HCT116 (cell line): ENCODE results near the gene ID1. TPM values are rescaled to one million over a fixed set of nuclear protein-coding genes. Genes with fewer than 3 reads are reported as not detected.

Experiments used
- ATAC-seq: fragments of 200-7000 bp; cut with Tn5 transposase; 2 replicates; pipeline ENCODE4 v1.9.1; 2020; ENCODE audit warnings: mild to moderate bottlenecking, moderate library complexity
- BruUV-seq: library from RNA; stranded (reverse); fragments of 400-500 nt; replicated peaks from 2 replicates; lab custom pipeline; 2021; lab: Mats Ljungman, UMichigan
- CTCF ChIA-PET: fragments of 300-600 bp; sonication (Branson Sonifier 250); formaldehyde crosslinking; loops from one replicate; lab custom pipeline; 2021; ENCODE audit warnings: antibody characterized with exemption; lab: Charles Lee
- POLR2A ChIA-PET: fragments of 300-600, 350-600 bp; sonication (Branson Sonifier 250); formaldehyde crosslinking; loops from one replicate; lab custom pipeline; 2021; ENCODE audit warnings: antibody characterized with exemption; lab: Charles Lee
- RAD21 ChIA-PET, 2 experiments: fragments of 300-600 bp; sonication (Branson Sonifier 250); formaldehyde crosslinking; loops; one replicate each; lab custom pipeline; 2023; ENCODE audit warnings: low total read pairs in 2 of 2; ENCODE audit not compliant: uncharacterized antibody in 2 of 2, unreplicated experiment in 2 of 2, low non-redundant PET in 1 of 2; lab: Charles Lee
- DNase-seq: peaks from one replicate; pipeline ENCODE4 v3.0.0-alpha.2; 2010; ENCODE audit warnings: low read depth, low spot score
- H2AFZ ChIP-seq: fragments of 200-600 bp; shearing (Covaris generic), sonication (generic); 2 replicates; pipeline ENCODE4 v1.6.1; 2017; ENCODE audit warnings: low read depth, mixed run types, mixed read lengths, antibody characterized with exemption, low read length; ENCODE audit not compliant: poor library complexity, severe bottlenecking
- H3K27ac ChIP-seq: 2 replicates; pipeline ENCODE4 v1.5.1; 2012; ENCODE audit warnings: low read depth, low read length
- H3K27me3 ChIP-seq: fragments of 200-600 bp; sonication (generic); 2 replicates; pipeline ENCODE4 v1.6.1; 2016; ENCODE audit warnings: mixed run types, low read length, mixed read lengths; ENCODE audit not compliant: insufficient read depth
- H3K36me3 ChIP-seq, 2 experiments: fragments of 200-500 bp in 1 of 2; fragments of 200-600 bp in 1 of 2; sonication (Bioruptor generic) in 1 of 2; sonication (generic) in 1 of 2; 2 replicates each; pipeline versions ENCODE4 v1.5.1 to v1.6.1; 2014 to 2016; ENCODE audit warnings: low read length in 2 of 2, inconsistent platforms in 1 of 2, mixed read lengths in 1 of 2, mixed run types in 1 of 2; ENCODE audit not compliant: insufficient read depth in 2 of 2, control insufficient read depth in 1 of 2
- H3K4me1 ChIP-seq, 2 experiments: fragments of 200-600 bp in 1 of 2; sonication (generic) in 1 of 2; 2 replicates each; pipeline versions ENCODE4 v1.5.1 to v1.6.1; 2012 to 2017; ENCODE audit warnings: low read length in 2 of 2, inconsistent platforms in 1 of 2, mild to moderate bottlenecking in 1 of 2, mixed read lengths in 1 of 2, mixed run types in 1 of 2, moderate library complexity in 1 of 2; ENCODE audit not compliant: insufficient read depth in 2 of 2, control insufficient read depth in 1 of 2
- H3K4me2 ChIP-seq: fragments of 200-600 bp; sonication (generic); 2 replicates; pipeline ENCODE4 v1.6.1; 2017; ENCODE audit warnings: mixed run types, low read length, mixed read lengths
- H3K4me3 ChIP-seq, 2 experiments: fragments of 200-600 bp in 1 of 2; sonication (generic) in 1 of 2; replicated peaks in 1 of 2; 2 replicates each; pipeline ENCODE4 v1.5.1; 2011 to 2016; ENCODE audit warnings: low read length in 2 of 2, control low read depth in 1 of 2, low read depth in 1 of 2, mild to moderate bottlenecking in 1 of 2, mixed read lengths in 1 of 2, mixed run types in 1 of 2
- H3K79me2 ChIP-seq: fragments of 200-600 bp; sonication (generic); 2 replicates; pipeline ENCODE4 v1.6.1; 2017; ENCODE audit warnings: mild to moderate bottlenecking, mixed run types, low read length, moderate library complexity, mixed read lengths; ENCODE audit not compliant: insufficient read depth
- H3K9ac ChIP-seq: fragments of 200-600 bp; sonication (generic); 2 replicates; pipeline ENCODE4 v1.6.1; 2016; ENCODE audit warnings: low read length, mixed read lengths
- H3K9me2 ChIP-seq: fragments of 200-600 bp; sonication (generic), shearing (Covaris generic); 2 replicates; pipeline ENCODE4 v1.6.1; 2017; ENCODE audit warnings: mixed run types, mild to moderate bottlenecking, moderate library complexity; ENCODE audit not compliant: insufficient read depth
- H3K9me3 ChIP-seq, 2 experiments: fragments of 200-500 bp in 1 of 2; fragments of 200-600 bp in 1 of 2; sonication (Bioruptor generic) in 1 of 2; sonication (generic) in 1 of 2; 2 replicates each; pipeline ENCODE4 v1.6.1; 2014 to 2017; ENCODE audit warnings: low read length in 2 of 2, mixed read lengths in 2 of 2, inconsistent platforms in 1 of 2, low read depth in 1 of 2, mild to moderate bottlenecking in 1 of 2, mixed run types in 1 of 2, moderate library complexity in 1 of 2; ENCODE audit not compliant: control insufficient read depth in 1 of 2, insufficient read depth in 1 of 2
- H4K20me1 ChIP-seq: fragments of 200-600 bp; sonication (generic), shearing (Covaris generic); 2 replicates; pipeline ENCODE4 v1.6.1; 2017; ENCODE audit warnings: mixed run types, mild to moderate bottlenecking, moderate library complexity; ENCODE audit not compliant: insufficient read depth
- CTCF ChIP-seq, 3 experiments: fragments of 200-600 bp in 1 of 3; sonication (generic) in 1 of 3; IDR thresholded peaks in 2 of 3; conservative IDR thresholded peaks in 1 of 3; 2 replicates each; pipeline ENCODE4 v1.5.1; 2012 to 2017; ENCODE audit warnings: low read depth in 2 of 3, low read length in 2 of 3, antibody characterized with exemption in 1 of 3, borderline replicate concordance in 1 of 3, control low read depth in 1 of 3, mild to moderate bottlenecking in 1 of 3, mixed read lengths in 1 of 3, mixed run types in 1 of 3, moderate library complexity in 1 of 3; ENCODE audit not compliant: insufficient read depth in 1 of 3
- EGR1 ChIP-seq: IDR thresholded peaks from 2 replicates; pipeline ENCODE4 v1.6.1; 2012; ENCODE audit warnings: low read depth
- ELF1 ChIP-seq: IDR thresholded peaks from 2 replicates; pipeline ENCODE4 v1.6.1; 2012; ENCODE audit warnings: low read depth, borderline replicate concordance
- JUND ChIP-seq: IDR thresholded peaks from 2 replicates; pipeline ENCODE4 v1.6.1; 2012
- POLR2A ChIP-seq: IDR thresholded peaks from 2 replicates; pipeline ENCODE4 v1.7.0; 2011; ENCODE audit warnings: borderline replicate concordance; ENCODE audit not compliant: insufficient read depth, insufficient read length; ENCODE audit errors: extremely low read depth
- POLR2AphosphoS5 ChIP-seq: IDR thresholded peaks from 2 replicates; pipeline ENCODE4 v1.6.1; 2011; ENCODE audit warnings: mild to moderate bottlenecking, low read depth, low read length, moderate library complexity
- intact Hi-C: fragments of 100-400 bp; cut with micrococcal nuclease; formaldehyde crosslinking; loops from 2 replicates; pipeline ENCODE4 v1.10.0; 2022
- total RNA-seq: library from RNA; stranded (reverse); gene quantifications from one replicate; pipeline ENCODE4 v1.2.1, GENCODE V29; 2021; ENCODE audit not compliant: unreplicated experiment

Gene ID1
- total RNA-seq, 1 experiment from 2014 or later: 811 TPM

- CTCF ChIA-PET: interaction anchor here (0.6 to 14.5 kb wide), 20 partner anchors 9 to 164 kb away, joined by 3 to 589 read pairs (median 6); partner anchors contain the start of gene ID1
- intact Hi-C loops: loop anchor here (1.0 to 5.0 kb wide), 2 partner anchors 53 to 162 kb away; partner anchors contain the start of gene BCL2L1
- Histone ChIP-seq H3K27ac (peak overlapping the region; percentile 93), H3K79me2 (peaks cover 5% of the 10 kb centered on the region; the same call in 1 of the 2 replicates), H3K4me2 (peak overlapping the region; percentile 69), H3K4me1 (peaks cover 73 to 82% of the 10 kb centered on the region in 2 experiments), H3K9me3 (no peaks in the 10 kb centered on the region), H3K4me3 (0 out of 4 replicates have a peak overlapping the region, but pooled peaks of 1 of the 2 experiments have one; percentile 22), H3K36me3 (peaks cover 0 to 39% of the 10 kb centered on the region in 2 experiments; a peak in 2 of 4 replicates), H3K27me3 (no peaks in the 10 kb centered on the region), H2AFZ (no peak overlapping the region), H4K20me1 (no peaks in the 10 kb centered on the region), H3K9me2 (no peaks in the 10 kb centered on the region), H3K9ac (peak overlapping the region; percentile 65)
- peak; percentile 59 for DNase-seq
- TF ChIP-seq EGR1: no peak
- TF ChIP-seq JUND: no peak
- no peak for TF ChIP-seq ELF1
- TF ChIP-seq CTCF (IDR thresholded peaks at IDR 0.05 in 2 of 3, conservative IDR thresholded peaks at IDR 0.05 in 1 of 3; ENCODE audit: borderline replicate concordance in 1 of 3, insufficient read depth in 1 of 3, low read depth in 2 of 3, low read length in 2 of 3): peak in 2 of 3 experiments; percentile 89 to 97; a peak in 4 of 6 replicates
- TF ChIP-seq POLR2AphosphoS5: peak; percentile 34; the same call in 1 of the 2 replicates
- no peak for TF ChIP-seq POLR2A
- TSS peak; percentile 90 for BruUV-seq
- peak; percentile 52 for ATAC-seq
- POLR2A ChIA-PET: interaction anchor here (1.2 to 28.6 kb wide), 9 partner anchors 9 to 163 kb away, joined by 3 to 1106 read pairs (median 9); partner anchors contain the start of gene ID1
- RAD21 ChIA-PET: interaction anchor here (0.9 to 5.4 kb wide), 9 partner anchors 9 to 52 kb away, joined by 3 to 102 read pairs (median 4); no protein-coding TSS in a partner anchor
Observed at GRCh38 chr20:31560094-31560745, 44.9 kb upstream of the ID1 start.
